CD4-positive, alpha-beta T cell treated with Interleukin-6 for 4 hours (primary cell): ENCODE data around the gene ZCCHC3.
"Not testable (repeated sequence)": the region's sequence is repeated elsewhere in the genome, so short reads cannot be mapped to it uniquely, and the experiment has no call there.

Experiments used
- DNase-seq: peaks from one replicate; pipeline ENCODE4 v3.0.0-alpha.2; 2020; ENCODE audit warnings: mixed read lengths

ZCCHC3 gene

GRCh38 chr20:316316-317068, 19.1 kb downstream of the ZCCHC3 start:
- no peak for DNase-seq

DNA sequence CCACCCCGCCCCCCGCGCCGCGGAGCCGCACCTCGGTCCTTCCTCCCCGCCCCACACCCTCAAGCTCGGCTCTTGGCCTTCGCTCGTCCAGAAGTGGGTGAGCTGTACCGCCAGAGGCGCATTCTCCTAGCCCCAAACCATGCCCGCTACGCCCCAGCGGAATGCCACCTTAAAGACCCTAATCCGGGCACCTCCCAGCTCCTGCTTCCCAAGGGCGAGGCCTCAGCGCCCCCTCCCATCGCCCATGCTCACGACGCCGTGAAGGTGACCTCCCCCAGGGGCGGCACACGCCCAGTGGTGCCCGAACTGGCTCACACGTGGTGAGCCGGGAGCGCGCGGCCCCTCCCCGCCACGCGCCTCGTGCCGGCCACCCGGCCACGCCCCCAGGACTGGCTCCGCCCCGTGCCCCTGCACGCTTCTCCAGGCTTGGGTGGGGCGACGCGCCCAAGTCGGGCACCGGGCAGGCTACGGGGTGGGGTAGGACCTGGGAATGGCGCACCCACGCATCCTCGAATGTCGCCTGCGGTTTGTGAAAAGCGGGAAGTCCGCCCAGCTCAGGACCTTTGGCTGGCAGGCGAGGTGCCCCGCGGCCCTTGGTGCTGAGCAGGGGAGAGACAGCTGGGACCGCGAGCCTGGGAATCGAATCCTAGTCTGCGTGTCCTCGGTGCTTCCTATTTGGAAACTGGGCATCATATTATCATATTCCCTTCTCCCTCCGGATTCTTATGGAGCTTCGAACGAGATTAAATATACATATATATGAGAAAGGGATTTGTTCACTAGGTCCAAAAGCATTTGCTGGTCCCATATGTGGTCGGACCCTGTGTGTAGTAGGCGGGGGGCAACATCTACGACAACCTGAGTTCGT, 27.0 kb downstream of the ZCCHC3 start:
- DNase-seq: peak; percentile 96

- peak; percentile 98 for DNase-seq
Observed at GRCh38 chr20:325045-325888, 27.9 kb downstream of the ZCCHC3 start, which contains the start of gene SOX12. TSS of gene SOX12 (plus strand) at chr20:325552. CDS start at chr20:325925, 373 bp downstream.

GRCh38 chr20:325889-326644, 28.7 kb downstream of the ZCCHC3 start:
- peak; percentile 61 for DNase-seq

- no peak for DNase-seq
Observed at GRCh38 chr20:326645-327185, 29.3 kb downstream of the ZCCHC3 start.

GRCh38 chr20:327186-328026, 30.0 kb downstream of the ZCCHC3 start:
- DNase-seq: peak; percentile 87

- no peak for DNase-seq
Observed at GRCh38 chr20:328027-328974, 30.9 kb downstream of the ZCCHC3 start.

GRCh38 chr20:328975-329695, 31.8 kb downstream of the ZCCHC3 start:
- DNase-seq: no peak

DNA sequence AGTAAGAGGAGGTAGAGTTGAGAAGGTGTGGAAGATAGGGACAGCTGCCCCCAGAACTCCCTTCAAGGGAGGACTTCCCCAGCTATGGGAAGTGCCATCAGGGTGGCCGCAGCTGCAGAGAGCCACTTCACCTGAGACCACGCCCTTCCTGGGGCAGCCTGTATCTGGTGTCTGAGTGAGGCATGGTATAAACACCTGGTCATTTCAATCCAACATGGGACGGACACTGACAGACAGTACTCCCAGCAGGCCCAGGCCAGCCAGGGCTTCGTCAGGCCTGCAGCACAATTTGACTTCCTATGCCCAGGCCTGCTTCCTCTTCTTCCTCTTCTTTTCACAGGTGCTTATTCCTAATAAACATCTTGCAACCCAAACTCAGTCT, 32.5 kb downstream of the ZCCHC3 start:
- no peak for DNase-seq

- DNase-seq: peak; percentile 67
Observed at GRCh38 chr20:330233-331149, 33.1 kb downstream of the ZCCHC3 start.

DNA sequence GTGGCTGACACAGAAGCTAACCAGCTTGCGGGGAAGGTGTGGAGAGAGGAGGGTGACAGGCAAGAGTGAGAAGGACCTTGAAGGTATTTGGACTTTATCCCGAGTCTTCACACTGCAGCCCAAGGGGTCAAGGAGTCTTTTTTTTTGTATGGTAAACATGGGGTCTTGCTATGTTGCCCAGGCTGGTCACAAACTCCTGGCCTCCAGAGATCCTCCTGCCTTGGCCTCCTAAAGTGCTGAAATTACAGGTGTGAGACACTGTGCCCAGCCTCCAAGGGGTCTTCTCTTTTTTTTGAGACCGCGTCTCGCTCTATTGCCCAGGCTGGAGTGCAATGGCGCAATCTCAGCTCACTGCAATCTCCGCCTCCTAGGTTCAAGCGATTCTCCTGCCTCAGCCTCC, 37.2 kb downstream of the ZCCHC3 start:
- no peak for DNase-seq

- not testable (repeated sequence) for DNase-seq
Observed at GRCh38 chr20:336040-336439, 38.7 kb downstream of the ZCCHC3 start.

DNA sequence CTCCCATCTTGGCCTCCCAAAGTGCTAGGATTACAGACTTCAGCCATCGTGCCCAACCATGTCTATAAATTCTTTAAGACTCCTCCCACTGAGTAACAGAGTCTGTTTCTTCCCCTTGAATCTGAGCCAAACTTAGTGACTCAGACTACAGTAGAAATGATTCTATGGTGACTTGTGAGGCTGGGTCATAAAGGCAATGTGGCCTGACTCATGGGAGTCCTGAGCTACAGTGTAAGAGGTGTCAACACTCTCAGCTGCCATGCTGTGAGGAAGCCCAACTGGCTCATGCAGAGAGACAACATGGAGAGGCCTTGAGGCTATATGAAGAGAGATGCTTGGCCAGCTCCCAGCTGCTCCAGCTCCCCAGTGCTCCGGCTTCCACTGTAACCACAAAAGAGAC, 44.3 kb downstream of the ZCCHC3 start:
- no peak for DNase-seq

- no peak for DNase-seq
Observed at GRCh38 chr20:343107-343506, 45.7 kb downstream of the ZCCHC3 start.

DNA sequence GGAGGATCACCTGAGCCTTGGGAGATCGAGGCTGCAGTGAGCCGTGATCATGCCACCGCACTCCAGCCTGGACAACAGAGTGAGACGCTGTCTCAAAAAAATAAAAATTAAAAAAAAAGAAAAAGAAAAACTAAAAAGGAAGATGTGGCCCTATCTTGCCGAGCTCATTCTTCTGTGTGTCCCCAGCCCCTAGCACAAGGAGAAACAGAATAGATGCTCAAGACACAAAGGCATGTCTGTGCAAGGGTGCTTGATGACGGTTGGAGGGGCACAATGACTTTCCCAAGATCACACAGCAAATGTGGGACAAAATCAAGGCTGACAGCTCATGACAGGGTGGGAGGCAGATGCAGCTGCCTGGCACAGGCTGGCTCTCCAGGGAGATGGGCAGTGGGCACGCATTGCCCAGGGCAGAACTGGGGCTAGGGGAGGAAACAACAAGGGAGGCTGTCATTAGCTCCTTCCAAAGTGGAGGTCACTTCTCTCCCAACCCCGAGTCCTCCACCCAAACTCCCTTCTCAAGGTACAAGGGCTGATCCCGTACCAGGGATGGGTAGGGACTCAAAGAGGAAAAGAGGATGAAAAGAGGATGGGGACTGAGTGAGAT, 48.8 kb downstream of the ZCCHC3 start:
- no peak for DNase-seq

GRCh38 chr20:346640-347316, 49.4 kb downstream of the ZCCHC3 start, which contains the start of gene NRSN2:
TSS of gene NRSN2 (plus strand) at chr20:347111. CDS start at chr20:349644, 2,533 bp downstream.
- peak; percentile 42 for DNase-seq

GRCh38 chr20:347317-347639, 49.9 kb downstream of the ZCCHC3 start:
- no peak for DNase-seq
